Measurements from ENCODE around the gene PIP4K2A.

Gene PIP4K2A

GRCh38 chr10:22629852-22630233 is 84.5 kb downstream of the PIP4K2A start:
- no peak for DNase-seq (ENCODE audit: low read depth)
- no peak overlapping the region for H3K4me3 ChIP-seq (ENCODE audit: low read depth, low read length)

GRCh38 chr10:22629126-22629525 is 85.3 kb downstream of the PIP4K2A start:
- DNase-seq (ENCODE audit: low read depth), result no peak
- H3K4me3 ChIP-seq (ENCODE audit: low read depth, low read length), result no peak overlapping the region

GRCh38 chr10:22628309-22628708 is 86.1 kb downstream of the PIP4K2A start:
- no peak overlapping the region for H3K4me3 ChIP-seq (ENCODE audit: low read depth, low read length)
- DNase-seq (ENCODE audit: low read depth), result no peak

GRCh38 chr10:22626784-22627183 is 87.6 kb downstream of the PIP4K2A start:
- no peak for DNase-seq (ENCODE audit: low read depth)
- H3K4me3 ChIP-seq (ENCODE audit: low read depth, low read length), result no peak overlapping the region

GRCh38 chr10:22625516-22626290 is 88.7 kb downstream of the PIP4K2A start:
- no peak overlapping the region for H3K4me3 ChIP-seq (ENCODE audit: low read depth, low read length)
- no peak for DNase-seq (ENCODE audit: low read depth)

GRCh38 chr10:22624287-22624738 is 90.1 kb downstream of the PIP4K2A start:
- peak; percentile 43 for DNase-seq (ENCODE audit: low read depth)
- H3K4me3 ChIP-seq (ENCODE audit: low read depth, low read length), result no peak overlapping the region

- H3K4me3 ChIP-seq (ENCODE audit: low read depth, low read length), result no peak overlapping the region
Observed at GRCh38 chr10:22623633-22624253, 90.6 kb downstream of the PIP4K2A start.

GRCh38 chr10:22622242-22622806 is 92.1 kb downstream of the PIP4K2A start:
- no peak overlapping the region for H3K4me3 ChIP-seq (ENCODE audit: low read depth, low read length)
- DNase-seq (ENCODE audit: low read depth), result no peak

More at GRCh38 chr10:22623633-22624253, 90.6 kb downstream of the PIP4K2A start:
- no peak for DNase-seq (ENCODE audit: low read depth)

- no peak for DNase-seq (ENCODE audit: low read depth)
- no peak overlapping the region for H3K4me3 ChIP-seq (ENCODE audit: low read depth, low read length)
Observed at GRCh38 chr10:22621726-22622125, 92.7 kb downstream of the PIP4K2A start.

GRCh38 chr10:22620929-22621328 is 93.4 kb downstream of the PIP4K2A start:
- H3K4me3 ChIP-seq (ENCODE audit: low read depth, low read length), result no peak overlapping the region
- no peak for DNase-seq (ENCODE audit: low read depth)

GRCh38 chr10:22620140-22620857 is 94.1 kb downstream of the PIP4K2A start:
- peak; percentile 97 for DNase-seq (ENCODE audit: low read depth)
- H3K4me3 ChIP-seq (ENCODE audit: low read depth, low read length), result no peak overlapping the region

GRCh38 chr10:22619101-22619500 is 95.3 kb downstream of the PIP4K2A start:
- no peak overlapping the region for H3K4me3 ChIP-seq (ENCODE audit: low read depth, low read length)
- no peak for DNase-seq (ENCODE audit: low read depth)

GRCh38 chr10:22618078-22618785 is 96.1 kb downstream of the PIP4K2A start:
- no peak overlapping the region for H3K4me3 ChIP-seq (ENCODE audit: low read depth, low read length)
- DNase-seq (ENCODE audit: low read depth), result no peak

GRCh38 chr10:22617516-22617915 is 96.9 kb downstream of the PIP4K2A start:
- no peak for DNase-seq (ENCODE audit: low read depth)

GRCh38 chr10:22617051-22617450 is 97.3 kb downstream of the PIP4K2A start:
- H3K4me3 ChIP-seq (ENCODE audit: low read depth, low read length), result no peak overlapping the region

More at GRCh38 chr10:22617516-22617915, 96.9 kb downstream of the PIP4K2A start:
- H3K4me3 ChIP-seq (ENCODE audit: low read depth, low read length), result no peak overlapping the region

GRCh38 chr10:22615819-22616499 is 98.4 kb downstream of the PIP4K2A start:
- no peak for DNase-seq (ENCODE audit: low read depth)

More at GRCh38 chr10:22617051-22617450, 97.3 kb downstream of the PIP4K2A start:
- no peak for DNase-seq (ENCODE audit: low read depth)

GRCh38 chr10:22615101-22615500 is 99.3 kb downstream of the PIP4K2A start:
- H3K4me3 ChIP-seq (ENCODE audit: low read depth, low read length), result no peak overlapping the region
- DNase-seq (ENCODE audit: low read depth), result no peak

More at GRCh38 chr10:22615819-22616499, 98.4 kb downstream of the PIP4K2A start:
- H3K4me3 ChIP-seq (ENCODE audit: low read depth, low read length), result no peak overlapping the region

- no peak overlapping the region for H3K4me3 ChIP-seq (ENCODE audit: low read depth, low read length)
- no peak for DNase-seq (ENCODE audit: low read depth)
Observed at GRCh38 chr10:22613011-22613410, 101.4 kb downstream of the PIP4K2A start.

GRCh38 chr10:22612318-22612717 is 102.1 kb downstream of the PIP4K2A start:
- H3K4me3 ChIP-seq (ENCODE audit: low read depth, low read length), result no peak overlapping the region
- no peak for DNase-seq (ENCODE audit: low read depth)
